Suprapubic skin (tissue), 4 donors: Measurements from ENCODE around the gene PRR16.

Experiments used
- EP300 ChIP-seq: sonication (generic); formaldehyde crosslinking; IDR thresholded peaks from one replicate; pipeline ENCODE4 v1.6.1; 2017; ENCODE audit warnings: antibody characterized with exemption
- POLR2A ChIP-seq, 2 donors: fragments of 450-650 bp; IDR thresholded peaks; one replicate each; pipeline ENCODE4 v1.6.1; 2017; ENCODE audit warnings: antibody characterized with exemption in 2 of 2, mild to moderate bottlenecking in 2 of 2, moderate library complexity in 2 of 2
- POLR2AphosphoS5 ChIP-seq, 3 donors: sonication (generic); formaldehyde crosslinking; IDR thresholded peaks; one replicate each; pipeline ENCODE4 v1.6.1; 2017; ENCODE audit warnings: antibody characterized with exemption in 3 of 3
- TF ChIP-seq, protein P1 (sequence below), 2 donors: fragments of 200-600 bp in 1 of 2; fragments of 450-650 bp in 1 of 2; sonication (generic) in 1 of 2; IDR thresholded peaks; one replicate each; pipeline ENCODE4 v1.5.1; 2016 to 2019; ENCODE audit warnings: antibody characterized with exemption in 2 of 2, mild to moderate bottlenecking in 1 of 2, moderate library complexity in 1 of 2

DNA sequence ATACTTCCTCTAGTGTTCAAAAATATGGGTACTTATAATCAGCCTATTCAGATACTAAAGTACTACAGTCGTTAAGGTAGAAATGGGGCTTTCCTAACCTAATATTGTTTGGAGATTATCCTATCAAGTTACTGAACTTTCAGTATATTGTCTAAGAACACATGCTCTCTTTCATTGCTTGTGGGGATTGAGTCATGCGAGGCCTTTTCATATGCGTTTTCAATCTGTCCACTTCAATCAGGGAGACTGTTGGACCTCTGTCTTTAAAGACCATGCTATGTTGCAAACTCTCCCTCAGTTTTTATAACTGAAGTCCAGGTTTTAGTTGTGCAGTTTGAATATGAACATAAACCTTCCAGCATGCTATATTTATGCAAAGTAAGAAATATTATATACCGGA is 15.0 kb downstream of the PRR16 start:
- TF ChIP-seq, protein P1, sequence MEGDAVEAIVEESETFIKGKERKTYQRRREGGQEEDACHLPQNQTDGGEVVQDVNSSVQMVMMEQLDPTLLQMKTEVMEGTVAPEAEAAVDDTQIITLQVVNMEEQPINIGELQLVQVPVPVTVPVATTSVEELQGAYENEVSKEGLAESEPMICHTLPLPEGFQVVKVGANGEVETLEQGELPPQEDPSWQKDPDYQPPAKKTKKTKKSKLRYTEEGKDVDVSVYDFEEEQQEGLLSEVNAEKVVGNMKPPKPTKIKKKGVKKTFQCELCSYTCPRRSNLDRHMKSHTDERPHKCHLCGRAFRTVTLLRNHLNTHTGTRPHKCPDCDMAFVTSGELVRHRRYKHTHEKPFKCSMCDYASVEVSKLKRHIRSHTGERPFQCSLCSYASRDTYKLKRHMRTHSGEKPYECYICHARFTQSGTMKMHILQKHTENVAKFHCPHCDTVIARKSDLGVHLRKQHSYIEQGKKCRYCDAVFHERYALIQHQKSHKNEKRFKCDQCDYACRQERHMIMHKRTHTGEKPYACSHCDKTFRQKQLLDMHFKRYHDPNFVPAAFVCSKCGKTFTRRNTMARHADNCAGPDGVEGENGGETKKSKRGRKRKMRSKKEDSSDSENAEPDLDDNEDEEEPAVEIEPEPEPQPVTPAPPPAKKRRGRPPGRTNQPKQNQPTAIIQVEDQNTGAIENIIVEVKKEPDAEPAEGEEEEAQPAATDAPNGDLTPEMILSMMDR (IDR thresholded peaks at IDR 0.05) = no peak
- TF ChIP-seq POLR2A (IDR thresholded peaks at IDR 0.05) = no peak
- no peak for TF ChIP-seq EP300
- no peak for TF ChIP-seq POLR2AphosphoS5 (IDR thresholded peaks at IDR 0.05)
